GM10248 (cell line): ENCODE data around the gene ATAD3C.
"Not testable (repeated sequence)": the region's sequence is repeated elsewhere in the genome, so short reads cannot be mapped to it uniquely, and the experiment has no call there.

Experiments
- CTCF ChIA-PET: fragments of 300-600 bp; sonication (Branson Sonifier 250); formaldehyde crosslinking; extraction: SDS; loops from one replicate; lab custom pipeline; 2021; ENCODE audit warnings: antibody characterized with exemption; lab: Yijun Ruan, JAX
- POLR2A ChIA-PET: fragments of 350-650 bp; sonication (Branson Sonifier 250); formaldehyde crosslinking; extraction: SDS; loops from one replicate; lab custom pipeline; 2020; ENCODE audit warnings: antibody characterized with exemption; lab: Yijun Ruan, JAX
- DNase-seq: peaks from one replicate; pipeline ENCODE4 v3.0.0; 2012; ENCODE audit errors: extremely low spot score
- TF ChIP-seq, protein P1 (sequence below): IDR thresholded peaks from 2 replicates; pipeline ENCODE4 v1.5.1; 2012; ENCODE audit warnings: mild to moderate bottlenecking, low read depth; ENCODE audit errors: extremely low read depth, missing control alignments, control extremely low read depth

ATAD3C gene

DNA sequence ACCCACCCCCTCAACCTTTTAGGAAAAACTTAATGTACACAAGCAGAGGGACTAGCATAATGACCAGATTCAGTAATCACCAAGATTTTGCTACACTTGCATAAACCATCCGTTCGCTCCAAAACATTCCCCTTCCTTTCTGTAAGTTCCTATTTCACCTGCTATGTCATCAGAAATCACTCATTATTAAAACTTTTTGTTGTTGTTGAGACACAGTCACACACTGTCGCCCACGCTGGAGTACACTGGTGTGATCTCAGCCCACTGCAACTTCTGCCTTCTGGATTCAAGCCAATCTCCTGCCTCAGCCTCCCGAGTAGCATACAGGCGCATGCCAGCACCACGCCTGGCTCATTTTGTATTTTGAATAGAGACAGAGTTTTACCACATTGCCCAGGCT lies 45.8 kb upstream of the ATAD3C start:
- DNase-seq: no peak
- TF ChIP-seq, protein P1, sequence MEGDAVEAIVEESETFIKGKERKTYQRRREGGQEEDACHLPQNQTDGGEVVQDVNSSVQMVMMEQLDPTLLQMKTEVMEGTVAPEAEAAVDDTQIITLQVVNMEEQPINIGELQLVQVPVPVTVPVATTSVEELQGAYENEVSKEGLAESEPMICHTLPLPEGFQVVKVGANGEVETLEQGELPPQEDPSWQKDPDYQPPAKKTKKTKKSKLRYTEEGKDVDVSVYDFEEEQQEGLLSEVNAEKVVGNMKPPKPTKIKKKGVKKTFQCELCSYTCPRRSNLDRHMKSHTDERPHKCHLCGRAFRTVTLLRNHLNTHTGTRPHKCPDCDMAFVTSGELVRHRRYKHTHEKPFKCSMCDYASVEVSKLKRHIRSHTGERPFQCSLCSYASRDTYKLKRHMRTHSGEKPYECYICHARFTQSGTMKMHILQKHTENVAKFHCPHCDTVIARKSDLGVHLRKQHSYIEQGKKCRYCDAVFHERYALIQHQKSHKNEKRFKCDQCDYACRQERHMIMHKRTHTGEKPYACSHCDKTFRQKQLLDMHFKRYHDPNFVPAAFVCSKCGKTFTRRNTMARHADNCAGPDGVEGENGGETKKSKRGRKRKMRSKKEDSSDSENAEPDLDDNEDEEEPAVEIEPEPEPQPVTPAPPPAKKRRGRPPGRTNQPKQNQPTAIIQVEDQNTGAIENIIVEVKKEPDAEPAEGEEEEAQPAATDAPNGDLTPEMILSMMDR: no peak
- CTCF ChIA-PET: no interaction called here
- POLR2A ChIA-PET: no interaction called here

DNA sequence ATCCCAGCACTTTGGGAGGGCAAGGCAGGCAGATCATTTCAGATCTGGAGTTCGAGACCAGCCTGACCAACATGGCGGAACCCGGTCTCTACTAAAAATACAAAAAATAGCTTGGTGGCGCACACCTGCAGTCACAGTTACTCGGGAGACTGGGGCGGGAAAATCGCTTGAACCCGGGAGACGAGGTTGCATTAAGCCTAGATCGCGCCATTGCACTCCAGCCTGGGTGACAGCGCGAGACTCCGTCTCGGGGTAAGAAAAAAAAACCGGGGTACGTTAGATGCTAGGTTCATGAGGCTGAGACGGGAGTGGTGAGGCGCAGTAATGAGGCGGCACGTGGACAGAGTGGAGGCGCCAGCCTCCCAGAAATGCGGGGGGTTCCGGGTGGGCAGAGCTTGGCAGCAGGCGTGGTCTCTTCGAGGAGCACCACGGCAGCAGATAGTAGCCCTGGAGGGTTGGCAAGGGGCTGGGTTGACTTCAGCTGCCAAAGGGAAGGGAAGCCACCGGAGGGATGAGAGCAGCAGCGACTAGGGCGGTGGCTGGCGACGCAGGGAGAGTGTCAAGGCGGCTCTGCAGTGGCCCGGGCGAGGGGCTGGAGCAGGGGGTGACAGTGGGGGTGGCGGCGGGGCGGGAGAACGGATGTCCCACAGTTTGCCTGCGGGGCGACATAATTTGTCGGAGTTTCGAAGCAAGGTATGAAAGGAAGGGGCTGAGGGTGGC lies 43.2 kb upstream of the ATAD3C start:
- no peak for DNase-seq
- ChIA-PET CTCF (interaction anchor here (0.9 to 3.1 kb wide), 6 partner anchors 14 to 99 kb away, joined by 3 to 11 read pairs (median 4); no protein-coding TSS in a partner anchor), POLR2A (no interaction called here)
- TF ChIP-seq, protein P1: no peak

DNA sequence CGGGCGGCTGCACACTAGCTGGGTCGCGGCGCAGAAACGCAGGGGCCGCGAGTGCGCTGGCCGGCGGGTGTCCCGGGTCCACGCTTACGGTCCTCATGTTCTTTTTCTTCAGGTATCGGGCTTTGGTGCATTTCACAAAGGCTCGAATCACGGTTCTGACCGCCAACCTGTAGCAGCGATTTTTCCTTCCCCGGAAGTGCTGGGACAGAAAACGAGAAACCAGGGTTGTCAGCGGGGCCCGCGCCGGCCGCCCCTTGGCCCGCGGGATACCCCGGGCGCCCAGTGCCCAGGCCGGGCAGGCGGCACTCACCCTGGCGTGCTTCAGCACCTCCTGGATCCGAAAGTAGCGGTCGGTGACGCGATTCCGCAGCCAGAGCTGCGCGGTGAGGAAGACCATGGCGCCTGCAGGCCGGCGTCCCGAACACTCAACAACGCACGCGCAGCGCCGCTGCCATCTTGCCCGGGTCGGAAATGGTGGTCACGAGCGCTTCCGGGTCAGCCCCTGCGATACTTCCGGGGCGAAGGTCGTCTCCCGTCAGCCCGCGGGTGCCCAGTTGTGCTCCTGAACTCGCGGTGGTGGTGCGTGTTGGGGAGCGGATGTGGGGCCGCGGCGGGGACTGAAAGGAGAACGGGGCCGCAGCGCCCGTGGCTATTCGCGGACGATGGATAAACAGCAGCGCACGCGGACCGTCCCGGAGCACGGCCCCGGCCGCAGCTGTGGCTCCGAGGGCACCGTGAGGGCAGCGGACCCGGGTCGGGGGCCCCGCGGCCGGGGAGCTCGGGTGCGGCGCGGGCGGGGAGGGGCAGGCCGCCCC lies 42.5 kb upstream of the ATAD3C start, which contains the start of gene MRPL20:
Gene MRPL20, minus strand, starts transcription at position 473 of the 815 bp plus-strand sequence. Its CDS starts 76 bp downstream, at position 397.
- DNase-seq: peak; percentile 97
- TF ChIP-seq, protein P1: no peak
- POLR2A ChIA-PET: no interaction called here
- CTCF ChIA-PET: interaction anchor here (0.9 to 3.1 kb wide), 5 partner anchors 9 to 99 kb away, joined by 3 to 11 read pairs (median 5); no protein-coding TSS in a partner anchor

DNA sequence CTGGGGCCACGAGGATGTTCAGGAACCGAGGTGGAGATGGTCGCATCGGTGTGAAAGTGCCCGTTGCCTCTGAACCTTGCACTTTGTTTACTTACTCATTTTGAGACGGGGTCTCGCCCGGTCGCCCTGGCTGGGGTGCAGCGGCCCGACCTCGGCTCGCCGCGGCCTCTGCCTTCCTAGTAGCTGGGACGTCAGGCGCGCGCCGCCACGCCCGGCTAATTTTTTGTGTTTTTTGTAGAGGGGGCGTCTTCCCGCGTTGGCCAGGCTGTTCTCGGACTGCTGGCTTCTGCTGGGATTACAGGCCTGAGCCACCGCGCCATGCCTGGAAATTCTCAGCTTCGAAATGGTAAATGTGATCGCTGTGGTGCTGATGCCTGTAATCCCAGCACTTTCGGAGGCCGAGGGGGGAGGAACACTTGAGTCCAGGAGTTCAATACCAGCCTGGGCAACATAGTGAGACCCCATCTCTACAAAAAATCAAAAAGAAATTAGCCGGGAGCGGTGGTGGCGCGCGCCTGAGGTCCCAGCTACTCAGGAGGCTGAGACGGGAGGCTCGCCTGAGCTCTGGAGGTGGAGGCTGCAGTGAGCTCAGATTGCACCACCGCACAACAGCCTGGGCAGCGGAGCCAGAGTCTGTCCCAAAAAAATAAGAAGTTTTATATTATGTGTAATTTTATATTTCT lies 41.7 kb upstream of the ATAD3C start:
- CTCF ChIA-PET: interaction anchor here (0.9 to 1.6 kb wide), 4 partner anchors 10 to 98 kb away, joined by 3 to 6 read pairs (median 4); no protein-coding TSS in a partner anchor
- no peak for DNase-seq
- TF ChIP-seq, protein P1: no peak
- POLR2A ChIA-PET: no interaction called here

DNA sequence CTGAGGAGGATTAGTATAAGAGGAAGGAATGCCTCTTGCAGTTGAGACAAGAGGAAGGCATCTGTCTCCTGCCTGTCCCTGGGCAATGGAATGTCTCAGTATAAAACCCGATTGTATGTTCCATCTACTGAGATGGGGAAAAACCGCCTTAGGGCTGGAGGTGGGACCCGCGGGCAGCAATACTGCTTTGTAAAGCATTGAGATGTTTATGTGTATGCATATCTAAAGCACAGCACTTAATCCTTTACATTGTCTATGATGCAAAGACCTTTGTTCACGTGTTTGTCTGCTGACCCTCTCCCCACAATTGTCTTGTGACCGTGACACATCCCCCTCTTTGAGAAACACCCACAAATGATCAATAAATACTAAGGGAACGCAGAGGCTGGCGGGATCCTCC lies 39.3 kb upstream of the ATAD3C start:
- POLR2A ChIA-PET, DNase-seq: not testable (repeated sequence)
- CTCF ChIA-PET: interaction anchor here (1.4 kb wide), 1 partner anchor 11 kb away, joined by 4 read pairs; the partner anchor contains the start of gene CCNL2

DNA sequence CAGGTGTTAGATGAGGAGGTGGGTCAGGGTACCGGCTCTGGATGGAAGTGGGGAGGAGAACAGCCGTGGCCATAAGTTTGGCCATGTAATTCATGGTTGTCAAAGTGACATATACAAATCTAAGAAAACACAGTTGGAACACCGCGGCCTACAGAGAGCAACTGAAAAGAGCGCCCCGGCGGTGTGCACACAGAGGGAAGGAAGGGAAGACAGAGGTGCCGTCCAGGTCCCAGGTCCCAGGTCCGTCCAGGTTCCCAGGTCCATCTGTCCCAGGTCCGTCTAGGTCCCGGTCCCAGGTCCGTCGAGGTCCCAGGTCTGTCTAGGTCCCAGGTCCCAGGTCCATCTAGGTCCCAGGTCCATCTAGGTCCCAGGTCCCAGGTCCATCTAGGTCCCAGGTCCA lies 37.9 kb upstream of the ATAD3C start:
- TF ChIP-seq, protein P1: no peak
- no peak for DNase-seq
- POLR2A ChIA-PET: no interaction called here
- CTCF ChIA-PET: no interaction called here

DNA sequence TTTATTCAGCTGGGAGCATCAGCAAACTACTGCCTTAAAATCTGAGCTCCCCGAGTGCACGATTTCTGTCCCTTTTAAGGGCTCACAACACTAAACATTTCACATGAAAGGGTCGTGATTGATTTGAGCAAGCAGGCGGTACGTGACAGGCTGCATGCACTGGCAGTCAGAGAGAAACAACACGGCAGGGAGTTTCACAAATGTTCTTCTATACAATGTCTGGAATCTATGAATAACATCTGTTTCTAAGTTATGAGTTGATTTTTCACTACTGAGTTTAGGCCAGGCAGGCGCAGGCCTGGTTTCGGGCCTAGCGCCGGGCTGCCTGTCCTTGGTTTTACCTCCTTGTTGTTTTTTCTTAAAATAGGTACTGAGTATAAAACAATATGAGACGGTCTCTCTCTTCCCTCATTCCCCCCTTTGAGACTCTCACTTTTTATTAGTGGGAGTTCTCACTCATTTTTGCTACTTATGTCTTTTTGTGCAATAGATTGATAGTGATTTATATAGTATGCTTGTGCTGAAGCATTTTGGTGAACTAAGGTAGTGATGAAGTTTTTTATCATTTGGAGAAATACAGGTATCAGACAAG lies 37.1 kb upstream of the ATAD3C start:
- CTCF ChIA-PET: interaction anchor here (1.0 to 1.7 kb wide), 4 partner anchors 8 to 28 kb away, joined by 3 to 4 read pairs (median 4); partner anchors contain the start of gene CCNL2
- DNase-seq, POLR2A ChIA-PET: not testable (repeated sequence)
